ENCODE data around the gene ZNF761. TPM values are rescaled to one million over a fixed set of nuclear protein-coding genes. Genes with fewer than 3 reads are reported as not detected.
A peak's percentile ranks its signal among the peaks of the same experiment; 100 is the strongest.
"Not testable (repeated sequence)": the region's sequence is repeated elsewhere in the genome, so short reads cannot be mapped to it uniquely, and the experiment has no call there.

ZNF761 gene
- total RNA-seq, 1 donor from 2014 or later = 21.9 TPM

- Mint-ChIP-seq H3K36me3 (ENCODE audit: low read depth, unreplicated experiment) (peaks cover 22% of the 10 kb centered on the region), H3K27me3 (ENCODE audit: unreplicated experiment) (peaks cover 2% of the 10 kb centered on the region), H3K9me3 (ENCODE audit: unreplicated experiment) (peaks cover 15% of the 10 kb centered on the region), H3K4me1 (ENCODE audit: unreplicated experiment) (peaks cover 9% of the 10 kb centered on the region), H3K4me3 (ENCODE audit: unreplicated experiment) (peak overlapping the region; percentile 3), H3K27ac (ENCODE audit: unreplicated experiment) (no peak overlapping the region)
- DNase-seq (ENCODE audit: low spot score) = no peak
- TF ChIP-seq CTCF (IDR thresholded peaks at IDR 0.05; ENCODE audit: unreplicated experiment) = no peak
Observed at GRCh38 chr19:53462861-53463260, 31.1 kb downstream of the ZNF761 start.

GRCh38 chr19:53463263-53463662 lies 31.5 kb downstream of the ZNF761 start:
- Mint-ChIP-seq H3K36me3 (ENCODE audit: low read depth, unreplicated experiment) (peaks cover 18% of the 10 kb centered on the region), H3K27me3 (ENCODE audit: unreplicated experiment) (peaks cover 5% of the 10 kb centered on the region), H3K4me3 (ENCODE audit: unreplicated experiment) (peak overlapping the region; percentile 2), H3K4me1 (ENCODE audit: unreplicated experiment) (peaks cover 9% of the 10 kb centered on the region), H3K27ac (ENCODE audit: unreplicated experiment) (no peak overlapping the region), H3K9me3 (ENCODE audit: unreplicated experiment) (peaks cover 14% of the 10 kb centered on the region)
- DNase-seq (ENCODE audit: low spot score) = peak; percentile 26
- TF ChIP-seq CTCF (IDR thresholded peaks at IDR 0.05; ENCODE audit: unreplicated experiment) = no peak

- Mint-ChIP-seq H3K4me3 (ENCODE audit: unreplicated experiment) (peak overlapping the region; percentile 97), H3K9me3 (ENCODE audit: unreplicated experiment) (peaks cover 13% of the 10 kb centered on the region), H3K36me3 (ENCODE audit: low read depth, unreplicated experiment) (peaks cover 15% of the 10 kb centered on the region), H3K27me3 (ENCODE audit: unreplicated experiment) (peaks cover 11% of the 10 kb centered on the region), H3K4me1 (ENCODE audit: unreplicated experiment) (peaks cover 34% of the 10 kb centered on the region), H3K27ac (ENCODE audit: unreplicated experiment) (peak overlapping the region; percentile 94)
- no peak for TF ChIP-seq CTCF (IDR thresholded peaks at IDR 0.05; ENCODE audit: unreplicated experiment)
- no peak for DNase-seq (ENCODE audit: low spot score)
Observed at GRCh38 chr19:53466726-53467484, 35.1 kb downstream of the ZNF761 start.

- H3K36me3 Mint-ChIP-seq (ENCODE audit: low read depth, unreplicated experiment) = peaks cover 18% of the 10 kb centered on the region
- H3K4me1 Mint-ChIP-seq (ENCODE audit: unreplicated experiment) = peaks cover 38% of the 10 kb centered on the region
- DNase-seq (ENCODE audit: low spot score) = peak; percentile 98
- no peak for TF ChIP-seq CTCF (IDR thresholded peaks at IDR 0.05; ENCODE audit: unreplicated experiment)
- H3K27ac Mint-ChIP-seq (ENCODE audit: unreplicated experiment) = peak within 1 kb of the TSS; percentile 94
- H3K27me3 Mint-ChIP-seq (ENCODE audit: unreplicated experiment) = peaks cover 12% of the 10 kb centered on the region
- peak within 1 kb of the TSS; percentile 97 for H3K4me3 Mint-ChIP-seq (ENCODE audit: unreplicated experiment)
- peaks cover 11% of the 10 kb centered on the region for H3K9me3 Mint-ChIP-seq (ENCODE audit: unreplicated experiment)
Observed at GRCh38 chr19:53467485-53468262, 35.9 kb downstream of the ZNF761 start, which contains the start of gene ZNF813. ZNF813 (plus strand) TSS chr19:53467733; CDS start chr19:53483823, 16,090 bp downstream.

GRCh38 chr19:53468628-53469027 lies 36.8 kb downstream of the ZNF761 start:
- DNase-seq (ENCODE audit: low spot score); H3K9me3 Mint-ChIP-seq (ENCODE audit: unreplicated experiment): not testable (repeated sequence)
- peaks cover 12% of the 10 kb centered on the region for H3K27me3 Mint-ChIP-seq (ENCODE audit: unreplicated experiment)
- peaks cover 18% of the 10 kb centered on the region for H3K36me3 Mint-ChIP-seq (ENCODE audit: low read depth, unreplicated experiment)
- peak overlapping the region; percentile 97 for H3K4me3 Mint-ChIP-seq (ENCODE audit: unreplicated experiment)
- H3K27ac Mint-ChIP-seq (ENCODE audit: unreplicated experiment) = peak overlapping the region; percentile 94
- peaks cover 38% of the 10 kb centered on the region for H3K4me1 Mint-ChIP-seq (ENCODE audit: unreplicated experiment)
